Posterior cingulate gyrus (tissue), 11 donors: ENCODE results near the gene CBX6.

Experiments
- DNase-seq, 10 donors: peaks; one replicate each; pipeline versions ENCODE4 v3.0.0 to v3.0.0-alpha.2; 2020 to 2021; ENCODE audit warnings: mixed read lengths in 3 of 10
- intact Hi-C: fragments of 100-400 bp; cut with DNase I; formaldehyde crosslinking; loops from one replicate; pipeline ENCODE4 v1.15.1; 2023

Gene CBX6

DNA sequence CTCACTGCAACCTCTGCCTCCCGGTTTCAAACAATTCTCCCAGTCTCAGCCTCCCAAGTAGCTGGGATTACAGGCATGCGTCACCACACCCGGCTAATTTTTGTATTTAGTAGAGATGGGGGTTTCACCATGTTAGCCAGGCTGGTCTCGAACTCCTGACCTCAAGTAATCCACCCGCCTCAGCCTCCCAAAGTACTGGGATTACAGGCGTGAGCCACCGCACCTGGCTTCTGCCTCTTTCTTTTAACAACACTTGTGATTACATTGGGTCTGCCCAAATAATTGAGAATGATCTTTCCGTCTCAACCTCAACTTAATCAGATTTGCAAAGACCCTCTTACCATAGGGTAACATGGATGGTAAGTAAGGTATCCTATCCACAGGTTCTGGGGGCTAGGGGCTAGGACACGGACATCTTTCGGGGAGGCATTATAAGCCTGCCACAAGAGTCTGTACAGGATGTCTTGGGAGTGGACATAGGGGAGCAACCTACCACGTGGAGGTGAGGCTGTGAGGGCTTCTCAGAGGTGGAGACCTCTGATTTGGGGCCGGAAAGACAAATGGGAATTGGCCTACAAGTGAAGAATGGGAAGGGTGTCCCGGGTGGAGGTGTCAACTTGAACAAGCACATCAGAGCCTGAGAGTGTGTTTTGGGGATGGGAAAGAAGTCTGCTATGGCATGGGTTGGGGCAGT lies 2.7 kb upstream of the CBX6 start:
- intact Hi-C loops = loop anchor here (10.0 kb wide), 1 partner anchor 440 kb away; the partner anchor contains the start of gene RPL3
- no peak for DNase-seq

DNA sequence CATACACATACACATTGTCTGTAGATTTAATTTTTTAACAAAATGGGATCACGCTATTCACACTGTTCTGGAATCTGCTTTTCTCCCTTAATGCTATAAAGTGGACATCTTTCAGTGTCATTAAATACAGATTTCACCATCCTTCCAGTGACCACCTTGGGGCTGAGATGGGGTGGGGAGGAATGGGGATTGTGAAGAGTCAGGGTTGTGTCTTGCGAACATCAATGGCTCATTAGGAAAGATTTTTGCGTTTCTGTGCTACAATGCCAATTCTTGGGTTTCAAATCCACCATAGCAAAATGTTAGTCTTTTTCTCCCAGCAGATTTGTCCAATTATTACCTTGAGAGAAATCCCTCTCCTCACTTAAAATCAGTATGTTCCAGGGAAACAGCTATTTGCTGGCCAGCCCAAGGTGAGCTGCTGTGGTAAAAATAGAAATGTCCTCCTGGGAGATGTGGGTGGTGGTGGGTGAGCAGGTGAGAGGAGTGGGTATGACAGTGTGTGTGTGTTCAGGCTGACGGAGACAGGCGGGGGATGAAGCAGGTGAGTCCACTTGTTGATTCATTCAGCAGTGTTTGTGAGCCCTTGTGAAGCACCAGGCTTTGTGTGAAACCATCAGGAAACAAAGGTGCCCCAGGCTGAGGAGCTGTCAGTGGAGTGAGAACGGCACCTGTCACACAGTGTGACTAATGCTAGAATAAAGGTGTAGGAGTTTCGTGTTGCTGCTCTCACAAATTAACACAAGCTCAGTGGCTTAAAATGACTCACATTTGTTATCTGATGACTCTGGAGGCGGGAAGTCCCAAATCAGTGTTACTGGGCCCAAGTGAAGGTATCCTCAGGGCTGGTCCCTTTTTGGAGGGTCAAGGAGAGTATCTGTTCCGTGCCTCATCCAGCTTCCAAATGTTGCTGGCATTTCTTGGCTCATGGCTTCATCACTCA lies 1.7 kb upstream of the CBX6 start:
- intact Hi-C loops = loop anchor here (1.0 to 10.0 kb wide), 3 partner anchors 271 to 441 kb away; partner anchors contain the start of genes CBX7 and RPL3
- no peak for DNase-seq

DNA sequence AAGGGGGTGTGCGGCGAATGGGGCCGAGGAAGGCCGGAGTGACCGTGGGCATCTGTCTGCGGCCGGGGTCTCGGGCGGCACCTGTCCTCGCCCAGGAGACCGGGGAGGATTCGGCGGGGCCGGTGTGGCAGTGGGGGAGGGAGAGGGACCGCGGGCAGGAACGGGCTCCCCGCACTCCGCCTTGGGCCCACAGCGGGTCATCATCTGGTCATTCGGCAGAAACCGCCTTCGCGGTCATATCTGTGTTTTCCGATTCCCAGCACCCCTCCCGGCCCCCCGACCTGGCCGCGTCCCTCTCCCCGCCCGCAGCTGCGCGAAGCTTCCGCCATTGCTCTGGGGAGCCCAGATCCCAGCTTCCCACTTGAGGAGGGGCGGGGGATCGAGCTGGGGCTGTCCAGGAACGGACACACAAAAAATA lies 824 bp upstream of the CBX6 start:
- intact Hi-C loops = loop anchor here (1.0 to 10.0 kb wide), 3 partner anchors 271 to 442 kb away; partner anchors contain the start of genes CBX7 and RPL3
- DNase-seq = peak; percentile 56 to 94 (median 66)

DNA sequence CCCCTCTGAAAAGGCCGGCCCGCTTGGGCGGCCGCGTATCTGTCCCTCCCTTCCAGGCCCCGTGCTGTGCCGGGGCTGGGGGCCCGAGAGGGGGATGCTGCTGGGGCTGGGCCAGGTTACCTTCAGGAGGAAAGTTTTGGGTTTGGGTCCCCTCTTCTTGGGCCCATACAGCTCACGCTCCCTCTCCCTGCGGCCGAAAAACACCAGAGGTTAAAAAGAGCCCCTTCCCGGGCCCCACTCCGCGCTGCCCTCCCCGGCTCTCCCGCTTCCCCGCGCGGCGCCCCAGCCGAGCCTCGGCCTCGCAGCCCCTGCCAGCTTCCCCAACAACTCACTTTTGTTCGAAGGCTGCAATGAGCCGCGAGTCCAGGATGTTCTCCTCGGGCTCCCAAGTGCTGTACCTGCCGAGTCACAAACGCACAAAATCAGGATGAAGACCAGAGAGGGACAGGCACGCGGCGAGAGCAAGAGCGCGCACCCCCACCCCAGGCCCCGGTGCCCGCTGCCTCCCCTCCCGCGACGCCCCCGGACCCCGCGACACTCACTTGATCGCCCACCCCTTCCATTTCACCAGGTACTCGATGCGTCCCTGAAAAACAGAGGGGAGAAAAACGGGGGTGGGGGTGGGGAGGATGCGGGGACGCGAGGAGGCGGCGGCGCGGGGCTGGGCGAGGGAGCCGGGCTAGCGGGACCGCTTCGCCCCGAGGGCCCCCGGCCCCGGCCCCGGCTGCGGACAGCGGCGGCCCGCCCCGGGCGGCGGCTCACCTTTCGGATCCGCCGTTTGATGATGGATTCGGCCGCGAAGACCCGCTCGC lies 450 bp downstream of the CBX6 start:
- intact Hi-C loops = loop anchor here (2.0 to 10.0 kb wide), 4 partner anchors 55 to 443 kb away; partner anchors contain the start of genes CBX7 and RPL3
- DNase-seq = peak in 2 of 10 donors; percentile 36 to 77

DNA sequence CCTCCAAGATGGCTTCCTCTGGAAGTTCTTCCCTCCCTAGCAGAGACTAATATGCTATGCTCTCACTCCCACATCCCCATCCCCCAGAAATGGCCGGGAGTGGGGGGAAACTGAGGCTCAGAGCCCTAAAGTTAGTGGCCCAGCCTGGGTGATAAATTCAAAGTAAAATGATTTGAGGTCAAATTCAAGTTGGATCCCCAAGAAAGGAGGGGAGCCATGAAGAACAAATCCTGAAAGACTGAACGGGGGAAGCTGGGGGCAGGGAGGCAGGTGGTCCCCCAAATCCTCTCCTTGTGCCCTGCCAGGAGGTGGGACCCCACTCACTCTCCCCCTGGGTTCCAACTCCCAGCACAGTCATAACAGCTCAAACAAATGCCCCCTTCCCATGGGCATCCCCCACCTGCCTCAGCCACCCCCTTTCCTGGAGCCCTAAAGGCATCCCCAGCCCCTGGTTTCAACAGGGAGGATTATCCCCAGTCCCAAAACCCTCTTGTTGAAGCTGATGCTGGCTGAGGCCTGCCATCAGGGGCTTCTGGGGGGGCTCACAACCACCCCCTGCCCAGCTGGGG lies 1.1 kb downstream of the CBX6 start:
- no peak for DNase-seq
- intact Hi-C loops = loop anchor here (1.0 to 10.0 kb wide), 4 partner anchors 56 to 444 kb away; partner anchors contain the start of gene RPL3

DNA sequence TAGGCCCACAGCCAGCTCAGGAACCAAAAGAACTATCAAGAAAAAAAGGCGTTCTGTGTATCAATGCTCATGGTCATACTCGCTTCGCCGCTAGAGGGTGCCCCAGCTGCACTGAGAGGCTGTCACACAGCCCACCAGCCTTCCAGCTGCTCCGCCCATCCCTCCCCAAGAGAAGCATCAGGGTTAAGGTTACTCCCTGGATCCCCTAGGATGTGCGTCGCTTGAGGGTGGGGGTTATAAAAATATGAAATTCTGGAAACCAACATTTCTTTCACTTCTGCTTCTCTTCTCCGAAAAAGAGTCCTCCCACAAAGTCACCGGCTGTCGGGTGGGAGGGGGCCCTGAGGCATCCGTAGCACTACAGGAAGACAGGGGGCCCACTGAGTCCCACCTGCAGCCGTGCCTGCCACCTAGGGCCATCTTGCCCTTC lies 1.7 kb downstream of the CBX6 start:
- intact Hi-C loops = loop anchor here (1.0 to 10.0 kb wide), 4 partner anchors 56 to 444 kb away; partner anchors contain the start of gene RPL3
- DNase-seq = peak; percentile 73 to 96 (median 88)

DNA sequence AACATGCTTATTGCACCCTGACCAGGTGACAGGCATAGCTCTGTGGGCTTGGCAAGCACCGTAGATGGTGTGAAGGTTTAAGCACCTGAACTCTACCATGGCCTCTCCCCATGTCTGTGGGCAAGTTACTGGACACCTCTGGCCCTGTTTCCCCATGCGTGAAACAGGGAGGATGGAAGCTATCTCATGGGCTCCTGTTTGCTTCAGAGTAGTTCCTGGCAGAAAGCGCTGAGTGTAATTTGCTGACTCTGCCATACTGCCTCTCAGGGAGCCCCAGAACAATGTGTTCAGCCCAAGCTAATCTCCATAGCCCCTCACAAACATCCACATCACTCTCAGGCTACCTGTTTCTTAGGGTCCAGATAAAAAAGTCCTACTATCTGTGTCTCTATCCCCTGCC lies 2.4 kb downstream of the CBX6 start:
- DNase-seq = no peak
- intact Hi-C loops = loop anchor here (1.0 to 10.0 kb wide), 5 partner anchors 57 to 445 kb away; partner anchors contain the start of gene RPL3

DNA sequence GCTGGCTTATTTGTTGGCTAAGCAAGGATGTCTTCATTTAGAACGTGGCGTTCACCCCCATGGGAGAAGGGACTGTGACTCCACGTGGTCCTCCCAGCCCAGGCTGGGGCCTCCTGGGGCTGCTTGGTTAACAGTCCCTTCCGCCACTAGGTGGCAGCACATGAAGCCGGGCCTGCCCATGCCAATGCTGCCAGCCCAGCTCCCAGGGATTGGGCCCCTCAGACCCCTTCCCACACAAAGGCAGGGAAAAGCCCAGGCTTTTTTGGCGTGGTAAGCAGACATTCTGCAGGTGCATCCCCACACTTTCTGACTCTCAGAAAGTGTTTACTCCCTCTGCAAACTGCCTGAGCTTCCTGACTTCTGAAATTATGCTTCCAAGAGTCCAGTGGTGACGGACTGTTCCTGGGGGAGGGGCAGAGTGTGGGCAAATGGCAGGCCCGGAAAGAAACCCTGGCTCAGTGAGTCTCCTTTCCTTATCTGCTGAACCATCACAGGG lies 3.1 kb downstream of the CBX6 start:
- intact Hi-C loops = loop anchor here (2.0 kb wide), 1 partner anchor 100 kb away; no protein-coding TSS in a partner anchor
- peak; percentile 61 to 97 (median 86) for DNase-seq

DNA sequence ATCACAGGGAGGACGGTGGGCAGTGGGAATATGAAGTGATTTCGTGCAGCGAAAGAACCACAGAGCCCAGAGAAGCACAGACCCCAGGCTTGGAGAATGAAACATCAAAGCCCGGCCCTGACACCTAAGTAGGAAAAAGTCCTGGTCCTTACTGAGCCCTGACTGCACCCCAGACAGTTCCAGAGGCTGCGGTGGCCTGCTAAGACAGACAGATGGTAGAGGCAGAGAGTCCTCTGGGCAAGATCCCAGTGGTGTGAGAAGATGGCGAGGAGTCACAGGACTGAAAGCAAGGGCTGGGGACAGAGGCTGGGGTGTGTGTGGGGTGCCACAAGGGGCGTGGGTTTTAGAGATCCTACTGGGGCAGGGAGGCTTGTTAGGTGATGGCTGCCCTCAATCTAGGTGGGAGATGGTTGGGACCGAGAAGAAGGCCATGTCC lies 3.7 kb downstream of the CBX6 start:
- intact Hi-C loops = loop anchor here (2.0 kb wide), 1 partner anchor 100 kb away; no protein-coding TSS in a partner anchor
- DNase-seq = peak in 1 of 10 donors; percentile 7

DNA sequence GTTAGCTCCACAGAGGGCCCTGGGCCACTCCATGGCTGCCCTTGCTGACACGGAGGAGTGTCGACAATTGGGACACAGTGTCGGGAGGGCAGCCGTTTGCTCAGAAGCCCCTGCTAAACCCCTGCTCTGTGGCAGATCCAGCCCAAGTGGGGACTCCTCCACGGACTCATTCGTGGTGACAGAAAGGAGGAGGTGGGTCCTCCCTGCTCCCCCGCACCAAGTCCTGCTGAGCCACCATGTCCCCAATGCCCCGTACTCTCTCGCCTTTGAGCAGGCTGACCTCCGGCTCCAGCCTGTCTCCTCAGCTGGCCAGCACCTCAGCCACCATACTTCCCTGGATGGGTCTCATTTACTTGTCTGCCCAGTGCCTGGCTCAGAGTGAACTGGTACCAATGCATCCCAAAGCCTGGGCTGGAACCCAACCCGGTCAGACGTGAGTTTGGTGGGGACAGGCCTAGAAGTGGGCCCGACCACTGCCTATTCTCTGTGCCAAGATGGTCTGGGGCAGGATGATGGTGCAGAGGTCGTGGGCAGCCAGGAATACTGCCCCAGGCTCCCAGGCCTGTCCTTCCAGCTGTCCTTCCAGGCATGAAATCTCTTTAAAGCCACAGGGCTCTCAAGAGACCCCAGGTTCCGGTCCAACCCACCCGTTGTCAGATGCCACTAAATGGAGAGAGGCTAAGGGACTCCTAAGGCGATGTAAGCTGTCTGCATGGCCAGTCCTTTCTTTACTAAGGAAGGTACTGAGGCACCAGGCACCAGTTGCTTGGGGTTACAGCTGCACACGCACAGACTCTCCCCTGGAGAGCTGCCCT lies 4.3 kb downstream of the CBX6 start:
- peak in 1 of 10 donors; percentile 13 for DNase-seq
- intact Hi-C loops = loop anchor here (2.0 kb wide), 1 partner anchor 99 kb away; no protein-coding TSS in a partner anchor

DNA sequence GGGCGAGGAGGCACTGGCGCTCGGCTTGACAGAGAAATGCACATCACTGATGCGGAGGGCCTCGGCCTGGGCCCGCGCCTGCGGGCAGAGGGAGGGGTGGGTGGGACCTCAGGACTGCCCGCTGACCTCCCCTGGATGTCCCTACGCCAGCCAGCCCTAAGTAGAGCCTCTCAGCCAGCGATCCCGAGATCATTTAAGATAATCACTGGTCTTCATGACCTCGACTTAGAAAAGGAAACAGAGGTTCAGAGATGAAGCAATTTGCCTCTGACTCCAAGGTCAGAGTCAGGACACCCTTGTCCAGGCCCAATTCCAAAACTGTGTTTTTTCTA lies 4.9 kb downstream of the CBX6 start:
- no peak for DNase-seq
- intact Hi-C loops = no loop called here

DNA sequence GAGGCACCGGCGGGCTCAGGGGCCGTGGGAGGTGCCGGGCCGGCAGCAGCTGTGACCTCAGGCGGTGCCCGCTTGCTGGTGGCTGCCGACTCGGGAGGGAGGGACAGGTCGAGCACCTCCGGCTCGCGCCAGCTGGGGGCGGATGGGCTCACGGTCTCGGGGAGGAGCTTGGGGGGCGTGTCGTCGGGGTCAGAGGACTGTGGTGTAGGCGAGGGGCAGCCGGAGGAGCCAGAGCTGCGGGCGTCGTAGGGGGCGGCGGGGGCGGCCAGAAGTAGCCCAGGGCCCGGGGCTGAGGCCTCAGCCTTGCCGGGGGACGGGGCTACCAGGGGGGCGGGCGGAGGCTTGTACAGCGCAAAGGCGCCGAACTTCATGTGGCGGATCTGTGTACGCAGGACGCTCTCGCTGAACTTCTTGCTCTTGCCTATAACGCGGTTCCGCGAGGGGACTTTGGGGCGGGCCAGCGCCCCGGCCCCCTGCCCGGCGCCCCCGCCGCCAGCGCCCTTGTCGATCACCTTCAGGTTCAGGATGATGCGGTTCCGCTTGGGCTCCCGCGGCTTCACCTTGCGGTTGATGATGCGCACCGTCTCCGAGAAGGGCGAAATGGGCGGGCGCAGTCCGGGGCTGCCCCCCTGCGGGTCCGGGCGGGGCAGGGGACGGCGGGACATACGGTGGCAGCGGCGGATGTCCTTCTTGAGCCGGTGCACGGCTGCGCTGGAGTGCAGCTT lies 5.5 kb downstream of the CBX6 start:
- peak in 1 of 10 donors; percentile 75 for DNase-seq
- intact Hi-C loops = no loop called here

DNA sequence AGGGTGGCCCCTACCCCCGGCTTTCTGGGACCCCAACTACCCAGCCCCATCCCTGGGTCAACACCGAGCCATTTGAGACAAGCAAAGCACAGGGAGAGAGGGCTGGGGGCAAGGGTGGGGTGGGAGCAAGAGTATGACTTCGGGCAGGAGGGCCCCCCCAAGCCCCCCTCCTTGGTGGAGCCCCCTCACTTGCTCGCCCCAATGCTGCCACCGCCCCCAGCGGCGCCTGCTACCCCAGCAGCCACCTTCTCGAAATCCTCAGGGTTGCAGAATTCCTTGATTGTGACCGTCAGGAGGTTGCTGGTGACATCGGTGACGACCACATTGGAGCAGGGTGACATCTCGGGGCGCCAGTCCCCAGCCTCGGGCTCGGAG lies 6.0 kb downstream of the CBX6 start:
- no peak for DNase-seq

DNA sequence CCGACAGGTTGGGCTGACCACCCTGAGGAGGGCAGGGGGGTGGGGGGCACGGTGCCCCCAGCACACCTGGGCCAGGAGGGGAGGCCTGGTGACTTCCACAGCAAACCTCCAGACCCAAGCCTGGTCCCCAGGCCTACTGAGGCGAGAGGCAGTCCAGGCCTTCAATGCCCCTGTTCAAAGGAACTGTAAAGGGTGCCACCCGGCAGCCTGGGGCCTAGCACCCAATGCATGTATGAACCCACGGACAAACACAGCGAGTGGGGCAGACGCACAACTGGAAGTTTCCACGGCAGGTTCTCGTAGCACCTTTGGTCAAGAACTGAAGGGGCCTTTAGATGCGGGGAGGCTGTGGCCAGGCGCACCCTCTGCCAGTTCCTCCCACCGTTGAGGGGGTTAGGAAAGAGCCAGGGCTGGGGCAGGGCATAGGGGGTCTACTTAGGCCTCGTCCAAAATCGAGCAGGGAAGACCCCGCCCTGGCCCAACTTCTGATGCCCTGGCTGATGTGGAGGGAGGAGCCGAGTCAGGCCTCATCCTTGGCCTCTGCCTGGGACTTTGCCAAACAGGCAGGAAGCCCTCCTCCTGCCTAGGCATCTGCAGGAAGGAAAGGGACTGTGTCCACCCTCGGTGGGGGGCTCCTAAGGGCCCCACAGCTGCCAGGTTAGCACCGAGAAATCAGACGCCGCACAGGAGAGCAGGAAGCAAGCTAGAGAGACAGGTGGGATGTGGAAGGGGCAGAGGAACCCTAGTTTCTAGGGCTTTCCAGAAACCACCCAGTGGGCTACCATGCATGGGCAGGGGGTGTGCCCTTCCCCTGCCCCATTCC lies 6.6 kb downstream of the CBX6 start:
- peak in 2 of 10 donors; percentile 60 to 80 for DNase-seq
- intact Hi-C loops = no loop called here

More for the DNA sequence above, 6.0 kb downstream of the CBX6 start:
- intact Hi-C loops = no loop called here

DNA sequence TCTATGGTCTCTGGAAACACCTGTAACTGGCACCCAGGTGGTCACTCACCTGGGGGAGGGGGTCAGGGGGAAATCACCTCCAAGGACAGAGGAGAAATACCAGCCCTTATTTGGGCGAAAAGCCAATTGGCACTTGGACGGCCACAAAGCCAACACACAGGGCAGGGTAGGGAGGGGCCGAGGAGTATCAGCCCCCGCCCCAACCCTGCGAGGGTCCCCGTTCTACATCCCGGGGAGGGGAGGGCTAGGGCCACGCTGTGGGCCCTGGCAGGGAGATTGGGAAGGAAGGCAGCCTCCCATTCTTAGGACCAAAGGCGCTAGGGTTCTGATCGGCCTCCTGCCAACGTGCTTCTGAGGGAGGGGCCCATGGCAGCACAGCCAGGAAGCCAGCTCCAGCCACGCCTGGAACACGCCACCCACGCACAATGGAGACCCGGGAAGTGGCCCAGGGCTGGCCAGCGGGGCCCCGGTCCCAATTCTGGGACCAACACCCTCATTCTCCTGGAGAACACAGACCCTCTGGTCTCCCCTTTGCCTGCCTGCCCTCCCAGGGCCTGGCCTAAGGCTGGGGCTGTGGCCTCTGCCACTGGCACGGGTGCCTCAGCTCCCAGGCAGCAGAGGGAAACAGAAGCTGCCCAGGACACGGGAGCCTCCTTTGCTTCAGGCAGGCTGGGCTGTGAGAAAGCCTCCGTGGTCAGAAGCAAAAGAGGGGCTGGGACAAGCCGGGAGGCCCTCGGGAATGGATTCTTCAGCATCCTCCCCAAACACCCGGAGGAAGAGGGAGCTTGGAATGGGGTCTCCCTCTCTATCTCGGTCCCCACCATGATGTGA lies 7.4 kb downstream of the CBX6 start:
- peak in 1 of 10 donors; percentile 81 for DNase-seq
- intact Hi-C loops = no loop called here

DNA sequence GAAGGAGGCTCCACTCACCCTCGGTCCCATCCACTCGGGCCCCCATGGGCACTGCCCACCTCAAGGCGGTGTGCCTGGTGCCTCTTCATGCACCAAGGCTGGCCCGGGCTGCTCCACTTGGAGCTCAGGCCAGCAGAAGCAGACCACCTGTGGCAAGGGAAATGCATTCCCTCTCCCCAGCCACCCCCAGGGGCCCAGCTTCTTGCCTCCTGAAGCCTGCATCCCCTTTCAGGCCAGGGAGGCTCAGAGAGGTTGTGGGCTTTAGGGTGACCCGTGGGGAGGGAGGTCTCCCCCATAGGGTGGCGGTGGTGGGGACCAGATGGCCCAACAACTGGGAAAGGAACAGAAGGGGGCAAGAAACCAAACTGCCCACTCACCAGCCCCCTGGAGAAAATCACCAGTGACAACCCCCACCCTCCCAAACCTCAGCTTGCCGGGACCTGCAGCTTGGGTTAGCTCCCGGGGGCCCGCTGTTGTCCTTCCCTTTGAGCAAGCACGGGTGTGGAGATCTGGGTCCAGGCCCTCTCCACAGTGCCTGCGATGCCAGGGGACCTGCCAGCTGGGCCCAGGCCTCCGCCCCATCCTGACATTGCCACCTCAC lies 8.4 kb downstream of the CBX6 start:
- peak in 1 of 10 donors; percentile 75 for DNase-seq
- intact Hi-C loops = no loop called here
